ENCODE measurements around the gene IL5. TPM values are rescaled to one million over a fixed set of nuclear protein-coding genes. Genes with fewer than 3 reads are reported as not detected.

Gene IL5
- total and polyA plus RNA-seq, 2 of the 13 experiments (the other 11 are each of a cell fraction or from before 2014, with no cell fraction given), result not detected

- TF ChIP-seq MYNN (CRISPR knock-in tag; IDR thresholded peaks at IDR 0.05; ENCODE audit: low read depth) (no peak), ZNF333 (CRISPR knock-in tag; IDR thresholded peaks at IDR 0.05; ENCODE audit: borderline replicate concordance) (no peak), EED (CRISPR knock-in tag; IDR thresholded peaks at IDR 0.05) (no peak), KDM2A (CRISPR knock-in tag; IDR thresholded peaks at IDR 0.05; ENCODE audit: borderline replicate concordance, low read depth) (peak; percentile 55), KLF13 (CRISPR knock-in tag; IDR thresholded peaks at IDR 0.05) (no peak), ZNF331 (CRISPR knock-in tag; IDR thresholded peaks at IDR 0.05) (peak; percentile 16; the same call in 1 of the 2 replicates), NFYB (CRISPR knock-in tag; IDR thresholded peaks at IDR 0.05) (no peak), ETV5 (CRISPR knock-in tag; IDR thresholded peaks at IDR 0.05; ENCODE audit: borderline replicate concordance) (peak; percentile 48; the same call in 1 of the 2 replicates), NR2C2 (CRISPR knock-in tag; IDR thresholded peaks at IDR 0.05; ENCODE audit: borderline replicate concordance) (no peak), ZNF34 (CRISPR knock-in tag; IDR thresholded peaks at IDR 0.05; ENCODE audit: borderline replicate concordance) (no peak), CBX2 (IDR thresholded peaks at IDR 0.05; ENCODE audit: low read depth, low read length) (no peak), CBX2 (CRISPR knock-in tag; IDR thresholded peaks at IDR 0.05; ENCODE audit: low read depth) (no peak), ZNF143 (CRISPR knock-in tag; IDR thresholded peaks at IDR 0.05) (peak; percentile 74), TFDP2 (CRISPR knock-in tag; IDR thresholded peaks at IDR 0.05) (0 out of 2 replicates have a peak, but pooled peaks have one; percentile 13), PTBP1 (IDR thresholded peaks at IDR 0.05; ENCODE audit: low read depth, low read length, poor library complexity, severe bottlenecking) (no peak), ZNF367 (CRISPR knock-in tag; IDR thresholded peaks at IDR 0.05; ENCODE audit: borderline replicate concordance) (no peak), FOXM1 (CRISPR knock-in tag; IDR thresholded peaks at IDR 0.05) (no peak), ZNF772 (CRISPR knock-in tag; IDR thresholded peaks at IDR 0.05) (no peak), ZNF619 (CRISPR knock-in tag; IDR thresholded peaks at IDR 0.05) (no peak), PITX1 (CRISPR knock-in tag; IDR thresholded peaks at IDR 0.05) (no peak)
- TF ChIP-seq, protein P1, sequence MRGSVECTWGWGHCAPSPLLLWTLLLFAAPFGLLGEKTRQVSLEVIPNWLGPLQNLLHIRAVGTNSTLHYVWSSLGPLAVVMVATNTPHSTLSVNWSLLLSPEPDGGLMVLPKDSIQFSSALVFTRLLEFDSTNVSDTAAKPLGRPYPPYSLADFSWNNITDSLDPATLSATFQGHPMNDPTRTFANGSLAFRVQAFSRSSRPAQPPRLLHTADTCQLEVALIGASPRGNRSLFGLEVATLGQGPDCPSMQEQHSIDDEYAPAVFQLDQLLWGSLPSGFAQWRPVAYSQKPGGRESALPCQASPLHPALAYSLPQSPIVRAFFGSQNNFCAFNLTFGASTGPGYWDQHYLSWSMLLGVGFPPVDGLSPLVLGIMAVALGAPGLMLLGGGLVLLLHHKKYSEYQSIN (CRISPR knock-in tag; IDR thresholded peaks at IDR 0.05; ENCODE audit: borderline replicate concordance), result no peak
- TF ChIP-seq, protein P2, sequence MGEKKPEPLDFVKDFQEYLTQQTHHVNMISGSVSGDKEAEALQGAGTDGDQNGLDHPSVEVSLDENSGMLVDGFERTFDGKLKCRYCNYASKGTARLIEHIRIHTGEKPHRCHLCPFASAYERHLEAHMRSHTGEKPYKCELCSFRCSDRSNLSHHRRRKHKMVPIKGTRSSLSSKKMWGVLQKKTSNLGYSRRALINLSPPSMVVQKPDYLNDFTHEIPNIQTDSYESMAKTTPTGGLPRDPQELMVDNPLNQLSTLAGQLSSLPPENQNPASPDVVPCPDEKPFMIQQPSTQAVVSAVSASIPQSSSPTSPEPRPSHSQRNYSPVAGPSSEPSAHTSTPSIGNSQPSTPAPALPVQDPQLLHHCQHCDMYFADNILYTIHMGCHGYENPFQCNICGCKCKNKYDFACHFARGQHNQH (CRISPR knock-in tag; IDR thresholded peaks at IDR 0.05), result peak; percentile 15; the same call in 1 of the 2 replicates
- TF ChIP-seq, protein P3, sequence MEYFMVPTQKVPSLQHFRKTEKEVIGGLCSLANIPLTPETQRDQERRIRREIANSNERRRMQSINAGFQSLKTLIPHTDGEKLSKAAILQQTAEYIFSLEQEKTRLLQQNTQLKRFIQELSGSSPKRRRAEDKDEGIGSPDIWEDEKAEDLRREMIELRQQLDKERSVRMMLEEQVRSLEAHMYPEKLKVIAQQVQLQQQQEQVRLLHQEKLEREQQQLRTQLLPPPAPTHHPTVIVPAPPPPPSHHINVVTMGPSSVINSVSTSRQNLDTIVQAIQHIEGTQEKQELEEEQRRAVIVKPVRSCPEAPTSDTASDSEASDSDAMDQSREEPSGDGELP (IDR thresholded peaks at IDR 0.05; ENCODE audit: borderline replicate concordance, low read depth), result no peak; the same call in 1 of the 2 replicates
- TF ChIP-seq, protein P4, sequence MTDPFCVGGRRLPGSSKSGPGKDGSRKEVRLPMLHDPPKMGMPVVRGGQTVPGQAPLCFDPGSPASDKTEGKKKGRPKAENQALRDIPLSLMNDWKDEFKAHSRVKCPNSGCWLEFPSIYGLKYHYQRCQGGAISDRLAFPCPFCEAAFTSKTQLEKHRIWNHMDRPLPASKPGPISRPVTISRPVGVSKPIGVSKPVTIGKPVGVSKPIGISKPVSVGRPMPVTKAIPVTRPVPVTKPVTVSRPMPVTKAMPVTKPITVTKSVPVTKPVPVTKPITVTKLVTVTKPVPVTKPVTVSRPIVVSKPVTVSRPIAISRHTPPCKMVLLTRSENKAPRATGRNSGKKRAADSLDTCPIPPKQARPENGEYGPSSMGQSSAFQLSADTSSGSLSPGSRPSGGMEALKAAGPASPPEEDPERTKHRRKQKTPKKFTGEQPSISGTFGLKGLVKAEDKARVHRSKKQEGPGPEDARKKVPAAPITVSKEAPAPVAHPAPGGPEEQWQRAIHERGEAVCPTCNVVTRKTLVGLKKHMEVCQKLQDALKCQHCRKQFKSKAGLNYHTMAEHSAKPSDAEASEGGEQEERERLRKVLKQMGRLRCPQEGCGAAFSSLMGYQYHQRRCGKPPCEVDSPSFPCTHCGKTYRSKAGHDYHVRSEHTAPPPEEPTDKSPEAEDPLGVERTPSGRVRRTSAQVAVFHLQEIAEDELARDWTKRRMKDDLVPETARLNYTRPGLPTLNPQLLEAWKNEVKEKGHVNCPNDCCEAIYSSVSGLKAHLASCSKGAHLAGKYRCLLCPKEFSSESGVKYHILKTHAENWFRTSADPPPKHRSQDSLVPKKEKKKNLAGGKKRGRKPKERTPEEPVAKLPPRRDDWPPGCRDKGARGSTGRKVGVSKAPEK (CRISPR knock-in tag; IDR thresholded peaks at IDR 0.05; ENCODE audit: borderline replicate concordance), result no peak
Observed at GRCh38 chr5:132495667-132496190, 47.6 kb downstream of the IL5 start (continued).

All from HepG2 (cell line).